Ovary (tissue), 9 donors: ENCODE data around the gene NFYC. TPM values are rescaled to one million over a fixed set of nuclear protein-coding genes. Genes with fewer than 3 reads are reported as not detected.

Source experiments
- DNase-seq, 5 donors: peaks; one replicate each; pipeline ENCODE4 v3.0.0-alpha.2; 2019 to 2020
- H3K27ac ChIP-seq, 2 donors: fragments of 200-600 bp; one replicate each; pipeline versions ENCODE4 v1.5.1 to v1.8.0; 2019 to 2022
- H3K27me3 ChIP-seq: fragments of 200-600 bp; one replicate; pipeline ENCODE4 v1.8.0; 2022
- H3K36me3 ChIP-seq: fragments of 200-600 bp; sonication (generic); one replicate; pipeline ENCODE4 v1.5.1; 2019
- H3K4me1 ChIP-seq: one replicate; pipeline ENCODE4 v1.8.1; 2013; ENCODE audit warnings: mild to moderate bottlenecking, moderate library complexity; ENCODE audit not compliant: insufficient read depth
- H3K4me3 ChIP-seq: fragments of 200-600 bp; sonication (generic); one replicate; pipeline ENCODE4 v1.5.1; 2017
- H3K9me3 ChIP-seq, 2 donors: fragments of 200-600 bp in 1 of 2; sonication (generic) in 1 of 2; one replicate each; pipeline versions ENCODE4 v1.5.1 to v1.8.1; 2013 to 2019; ENCODE audit warnings: mild to moderate bottlenecking in 1 of 2, moderate library complexity in 1 of 2
- CTCF ChIP-seq, 3 donors: fragments of 450-650 bp in 2 of 3; fragments of 200-600 bp in 1 of 3; IDR thresholded peaks; one replicate each; pipeline versions ENCODE4 v1.5.1 to v1.8.0; 2016 to 2022; ENCODE audit warnings: antibody characterized with exemption in 3 of 3, mild to moderate bottlenecking in 1 of 3
- EP300 ChIP-seq: sonication (generic); formaldehyde crosslinking; IDR thresholded peaks from one replicate; pipeline ENCODE4 v1.6.1; 2017; ENCODE audit warnings: antibody characterized with exemption
- POLR2A ChIP-seq: fragments of 450-650 bp; IDR thresholded peaks from one replicate; pipeline ENCODE4 v1.6.1; 2017; ENCODE audit warnings: antibody characterized with exemption, mild to moderate bottlenecking, moderate library complexity
- WGBS, 3 donors: extraction: QIAGEN DNeasy Blood & Tissue Kit in 1 of 3; methylation state at CpG; one replicate each; pipeline versions ENCODE4 v1.1.5 to v1.1.7; 2013 to 2017; 5-methylcytosine and 5-hydroxymethylcytosine counted together
- intact Hi-C, 4 donors: fragments of 100-400 bp; cut with DNase I; formaldehyde crosslinking; loops; one replicate each; pipeline versions ENCODE4 v1.11.0 to v1.15.1; 2022 to 2023
- polyA plus RNA-seq, 2 donors: library from polyadenylated mRNA; stranded (reverse); fragments of 200-250 nt in 1 of 2; fragments of 350-450 nt in 1 of 2; fragmentation: Illumina TruSeq in 1 of 2; extraction: RNeasy Lipid Tissue Mini Kit (QIAGEN cat#74804) in 1 of 2; gene quantifications; one replicate each; pipeline ENCODE4 v1.2.3, GENCODE V29; 2013 to 2014
- total RNA-seq, 7 donors: library from RNA; depleted of rRNA in 2 of 7; stranded (reverse); fragments of >200 nt in 2 of 7; fragmentation: NEBNext Ultra II Directional in 3 of 7; extraction: Animal tissue kit (Norgen Biotek cat#: 25700) in 3 of 7; gene quantifications; one replicate each; pipeline versions ENCODE4 v1.1.0 to v1.2.4, GENCODE V29; 2016 to 2023
- donor health status: DM: no; HTN: no; CAD: no; lungs with moderate emphysema.
- donor health status: DM: no; HTN: no; CAD: no.
- donor health status: Bipolar disorder and iron deficiency.
- donor health status: DM: yes; HTN: yes; CAD: no.
- donor health status: DM: no; HTN: no; CAD: no.
- donor health status: DM: yes; HTN: yes; CAD: no.

Gene NFYC
- total and polyA plus RNA-seq, 9 donors = 28.8 to 90.9 (median 45.1) TPM

- Histone ChIP-seq H3K4me3 (no peak overlapping the region), H3K36me3 (no peaks in the 10 kb centered on the region), H3K27ac (no peak overlapping the region), H3K4me1 (peaks cover 1% of the 10 kb centered on the region), H3K9me3 (no peaks in the 10 kb centered on the region), H3K27me3 (no peaks in the 10 kb centered on the region)
- WGBS, 3 donors = 86 to 92% (median 89%) methylated on average over 2 of the region's 2 CpGs
- intact Hi-C loops = no loop called here
- no peak for DNase-seq
- TF ChIP-seq EP300 (no peak), POLR2A (no peak), CTCF (IDR thresholded peaks at IDR 0.05) (no peak)
Measured at GRCh38 chr1:40750451-40750908, 59.0 kb downstream of the NFYC start.

GRCh38 chr1:40751802-40752201 lies 60.3 kb downstream of the NFYC start:
- H3K27me3 ChIP-seq = no peaks in the 10 kb centered on the region
- WGBS, 3 donors = 86 to 91% (median 88%) methylated on average over 4 of the region's 4 CpGs
- H3K36me3 ChIP-seq = no peaks in the 10 kb centered on the region
- TF ChIP-seq EP300 (no peak), POLR2A (no peak), CTCF (IDR thresholded peaks at IDR 0.05) (no peak)
- intact Hi-C loops = no loop called here
- no peak overlapping the region for H3K4me3 ChIP-seq
- H3K27ac ChIP-seq = no peak overlapping the region
- no peak for DNase-seq
- H3K9me3 ChIP-seq = no peaks in the 10 kb centered on the region
- H3K4me1 ChIP-seq = no peaks in the 10 kb centered on the region

- no peak for DNase-seq
- H3K9me3 ChIP-seq = no peaks in the 10 kb centered on the region
- no peak overlapping the region for H3K27ac ChIP-seq
- no peaks in the 10 kb centered on the region for H3K4me1 ChIP-seq
- H3K4me3 ChIP-seq = no peak overlapping the region
- intact Hi-C loops = no loop called here
- H3K27me3 ChIP-seq = no peaks in the 10 kb centered on the region
- no peaks in the 10 kb centered on the region for H3K36me3 ChIP-seq
- 95 to 96% (median 95%) methylated on average over 8 of the region's 8 CpGs for WGBS, 3 donors
- TF ChIP-seq POLR2A = no peak
- no peak for TF ChIP-seq CTCF (IDR thresholded peaks at IDR 0.05)
Measured at GRCh38 chr1:40753142-40753882, 61.8 kb downstream of the NFYC start.

- WGBS, 3 donors = 91 to 92% (median 91%) methylated on average over 8 of the region's 8 CpGs
Measured at GRCh38 chr1:40754201-40754600, 62.7 kb downstream of the NFYC start.

More at GRCh38 chr1:40754201-40754600, 62.7 kb downstream of the NFYC start:
- intact Hi-C loops = no loop called here
- H3K4me3 ChIP-seq = no peak overlapping the region
- no peaks in the 10 kb centered on the region for H3K9me3 ChIP-seq
- no peak for TF ChIP-seq CTCF (IDR thresholded peaks at IDR 0.05)
- TF ChIP-seq POLR2A = no peak
- no peak for TF ChIP-seq EP300
- H3K27me3 ChIP-seq = no peaks in the 10 kb centered on the region
- H3K4me1 ChIP-seq = no peaks in the 10 kb centered on the region
- DNase-seq = no peak
- H3K36me3 ChIP-seq = no peaks in the 10 kb centered on the region
- H3K27ac ChIP-seq = no peak overlapping the region
